Activated CD4-positive, alpha-beta T cell treated with anti-CD3 and anti-CD28 coated beads for 36 hours (primary cell): ENCODE measurements around the gene NPIPA7. TPM values are rescaled to one million over a fixed set of nuclear protein-coding genes. Genes with fewer than 3 reads are reported as not detected.
"Not testable (repeated sequence)": the region's sequence is repeated elsewhere in the genome, so short reads cannot be mapped to it uniquely, and the experiment has no call there.

ENCODE experiments used
- ATAC-seq: fragments of 200-7000 bp; cut with Tn5 transposase; one replicate; pipeline ENCODE4 v1.10.0; 2021; ENCODE audit warnings: mild to moderate bottlenecking, moderate library complexity
- CTCF ChIA-PET: fragments of 350-600 bp; sonication (Branson Sonifier 250); formaldehyde crosslinking; loops from one replicate; lab custom pipeline; 2021; ENCODE audit warnings: antibody characterized with exemption; lab: Charles Lee
- POLR2A ChIA-PET: fragments of 350-600 bp; sonication (Branson Sonifier 250); formaldehyde crosslinking; loops from one replicate; lab custom pipeline; 2021; ENCODE audit warnings: antibody characterized with exemption, inconsistent platforms; lab: Charles Lee
- DNase-seq: peaks from one replicate; pipeline ENCODE4 v3.0.0-alpha.2; 2020
- H3K27ac Mint-ChIP-seq: one replicate; pipeline ENCODE4 v1.8.0; 2021; ENCODE audit warnings: mixed read lengths
- H3K27me3 Mint-ChIP-seq: one replicate; pipeline ENCODE4 v1.8.0; 2021; ENCODE audit warnings: mixed read lengths
- H3K36me3 Mint-ChIP-seq: one replicate; pipeline ENCODE4 v1.8.0; 2021; ENCODE audit warnings: low read depth, mixed read lengths
- H3K4me1 Mint-ChIP-seq: one replicate; pipeline ENCODE4 v1.8.0; 2021; ENCODE audit warnings: mixed read lengths
- H3K4me3 Mint-ChIP-seq: one replicate; pipeline ENCODE4 v1.8.0; 2021; ENCODE audit warnings: mild to moderate bottlenecking, moderate library complexity, mixed read lengths
- H3K9me3 Mint-ChIP-seq: one replicate; pipeline ENCODE4 v1.8.0; 2021; ENCODE audit warnings: low read depth, mixed read lengths
- intact Hi-C, 2 experiments: fragments of 100-400 bp; cut with DNase I in 1 of 2; cut with micrococcal nuclease in 1 of 2; formaldehyde crosslinking; loops; one replicate each; pipeline versions ENCODE4 v1.14.2 to v1.15.1; 2022 to 2024; cut with DNase I, micrococcal nuclease
- total RNA-seq, 2 experiments: library from RNA; stranded (reverse); gene quantifications; one replicate each; pipeline ENCODE4 v1.2.3, GENCODE V29; 2021

The NPIPA7 gene
- 10 to 100 TPM in 1 of 2 experiments, 1 to 10 TPM in 1; 6.7 to 13.7 TPM for total RNA-seq

DNA sequence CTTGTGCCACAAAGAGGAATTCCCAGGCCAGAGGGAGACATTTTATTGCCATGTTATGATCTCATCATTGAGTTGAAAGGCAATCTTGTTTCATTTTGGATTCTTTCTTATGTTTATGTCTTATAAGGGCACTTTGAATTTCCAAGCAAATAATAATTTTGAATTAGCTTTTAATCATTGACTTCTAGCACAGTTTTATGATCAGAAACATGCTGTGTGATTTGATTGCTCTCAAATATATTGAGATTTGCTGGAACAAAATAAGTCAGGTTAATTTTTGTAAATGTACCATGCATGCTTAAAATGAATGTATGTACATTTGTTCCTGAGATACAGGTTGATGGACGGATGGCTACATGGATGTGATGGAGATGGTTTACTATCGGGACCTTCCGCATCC is at the start of gene NPIPA7:
Gene NPIPA7 (plus strand): TSS at position 301 of the 400 bp plus-strand sequence. CDS start 105 bp downstream, outside the sequence.
- H3K36me3 Mint-ChIP-seq, H3K9me3 Mint-ChIP-seq, CTCF ChIA-PET, intact Hi-C loops, POLR2A ChIA-PET, H3K27me3 Mint-ChIP-seq, H3K27ac Mint-ChIP-seq, H3K4me1 Mint-ChIP-seq, H3K4me3 Mint-ChIP-seq, ATAC-seq, DNase-seq: not testable (repeated sequence)

- ATAC-seq, POLR2A ChIA-PET, H3K4me3 Mint-ChIP-seq, H3K27ac Mint-ChIP-seq, H3K4me1 Mint-ChIP-seq, CTCF ChIA-PET, intact Hi-C loops, H3K9me3 Mint-ChIP-seq, H3K27me3 Mint-ChIP-seq, H3K36me3 Mint-ChIP-seq: not testable (repeated sequence)
- DNase-seq: peak; percentile 0
These were observed 47.5 kb upstream of the NPIPA7 start for GRCh38 chr16:16331466-16331865.

- ATAC-seq, H3K4me1 Mint-ChIP-seq, intact Hi-C loops, H3K9me3 Mint-ChIP-seq, DNase-seq, H3K27ac Mint-ChIP-seq, H3K36me3 Mint-ChIP-seq, CTCF ChIA-PET, POLR2A ChIA-PET, H3K27me3 Mint-ChIP-seq, H3K4me3 Mint-ChIP-seq: not testable (repeated sequence)
These were observed 21.4 kb upstream of the NPIPA7 start for GRCh38 chr16:16357556-16357955.

GRCh38 chr16:16358539-16359240 is 20.2 kb upstream of the NPIPA7 start:
- H3K27me3 Mint-ChIP-seq, intact Hi-C loops, H3K9me3 Mint-ChIP-seq, H3K4me1 Mint-ChIP-seq, POLR2A ChIA-PET, CTCF ChIA-PET, DNase-seq, H3K36me3 Mint-ChIP-seq, H3K4me3 Mint-ChIP-seq, H3K27ac Mint-ChIP-seq, ATAC-seq: not testable (repeated sequence)

DNA sequence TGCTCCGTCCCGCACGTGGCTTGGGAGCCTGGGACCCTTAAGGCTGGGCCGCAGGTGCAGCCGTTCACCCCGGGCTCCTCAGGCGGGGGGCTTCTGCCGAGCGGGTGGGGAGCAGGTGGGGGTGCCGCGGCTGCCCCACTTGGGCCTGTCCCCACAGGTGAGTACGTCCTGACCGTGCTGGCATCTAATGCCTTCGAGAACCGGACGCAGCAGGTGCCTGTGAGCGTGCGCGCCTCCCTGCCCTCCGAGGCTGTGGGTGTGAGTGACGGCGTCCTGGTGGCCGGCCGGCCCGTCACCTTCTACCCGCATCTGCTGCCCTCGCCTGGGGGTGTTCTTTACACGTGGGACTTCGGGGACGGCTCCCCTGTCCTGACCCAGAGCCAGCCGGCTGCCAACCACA is 15.3 kb upstream of the NPIPA7 start:
- H3K36me3 Mint-ChIP-seq, H3K4me3 Mint-ChIP-seq, H3K27ac Mint-ChIP-seq, H3K9me3 Mint-ChIP-seq, DNase-seq, POLR2A ChIA-PET, CTCF ChIA-PET, H3K27me3 Mint-ChIP-seq, H3K4me1 Mint-ChIP-seq, ATAC-seq, intact Hi-C loops: not testable (repeated sequence)

DNA sequence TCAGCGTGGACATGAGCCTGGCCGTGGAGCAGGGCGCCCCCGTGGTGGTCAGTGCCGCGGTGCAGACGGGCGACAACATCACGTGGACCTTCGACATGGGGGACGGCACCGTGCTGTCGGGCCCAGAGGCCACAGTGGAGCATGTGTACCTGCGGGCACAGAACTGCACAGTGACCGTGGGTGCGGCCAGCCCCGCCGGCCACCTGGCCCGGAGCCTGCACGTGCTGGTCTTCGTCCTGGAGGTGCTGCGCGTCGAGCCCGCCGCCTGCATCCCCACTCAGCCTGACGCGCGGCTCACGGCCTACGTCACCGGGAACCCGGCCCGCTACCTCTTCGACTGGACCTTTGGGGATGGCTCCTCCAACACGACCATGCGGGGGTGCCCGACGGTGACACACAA is 14.8 kb upstream of the NPIPA7 start:
- H3K36me3 Mint-ChIP-seq, H3K27me3 Mint-ChIP-seq, CTCF ChIA-PET, ATAC-seq, POLR2A ChIA-PET, H3K4me3 Mint-ChIP-seq, H3K4me1 Mint-ChIP-seq, DNase-seq, intact Hi-C loops, H3K9me3 Mint-ChIP-seq, H3K27ac Mint-ChIP-seq: not testable (repeated sequence)

- H3K4me3 Mint-ChIP-seq, CTCF ChIA-PET, DNase-seq, POLR2A ChIA-PET, H3K27ac Mint-ChIP-seq, intact Hi-C loops, H3K9me3 Mint-ChIP-seq, H3K4me1 Mint-ChIP-seq, H3K27me3 Mint-ChIP-seq, H3K36me3 Mint-ChIP-seq, ATAC-seq: not testable (repeated sequence)
These were observed 14.2 kb upstream of the NPIPA7 start for GRCh38 chr16:16364701-16365100.

GRCh38 chr16:16365319-16365718 is 13.6 kb upstream of the NPIPA7 start:
- ATAC-seq, H3K4me1 Mint-ChIP-seq, H3K27me3 Mint-ChIP-seq, H3K36me3 Mint-ChIP-seq, CTCF ChIA-PET, H3K9me3 Mint-ChIP-seq, H3K4me3 Mint-ChIP-seq, POLR2A ChIA-PET, intact Hi-C loops, H3K27ac Mint-ChIP-seq, DNase-seq: not testable (repeated sequence)

DNA sequence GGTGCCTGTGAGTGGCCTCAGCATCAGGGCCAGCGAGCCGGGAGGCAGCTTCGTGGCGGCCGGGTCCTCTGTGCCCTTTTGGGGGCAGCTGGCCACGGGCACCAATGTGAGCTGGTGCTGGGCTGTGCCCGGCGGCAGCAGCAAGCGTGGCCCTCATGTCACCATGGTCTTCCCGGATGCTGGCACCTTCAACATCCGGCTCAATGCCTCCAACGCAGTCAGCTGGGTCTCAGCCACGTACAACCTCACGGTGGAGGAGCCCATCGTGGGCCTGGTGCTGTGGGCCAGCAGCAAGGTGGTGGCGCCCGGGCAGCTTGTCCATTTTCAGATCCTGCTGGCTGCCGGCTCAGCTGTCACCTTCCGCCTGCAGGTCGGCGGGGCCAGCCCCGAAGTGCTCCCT is 13.1 kb upstream of the NPIPA7 start:
- DNase-seq, H3K4me3 Mint-ChIP-seq, POLR2A ChIA-PET, ATAC-seq, H3K4me1 Mint-ChIP-seq, H3K27ac Mint-ChIP-seq, CTCF ChIA-PET, H3K9me3 Mint-ChIP-seq, intact Hi-C loops, H3K36me3 Mint-ChIP-seq, H3K27me3 Mint-ChIP-seq: not testable (repeated sequence)

GRCh38 chr16:16366552-16367284 is 12.2 kb upstream of the NPIPA7 start:
- intact Hi-C loops, H3K36me3 Mint-ChIP-seq, H3K4me3 Mint-ChIP-seq, POLR2A ChIA-PET, H3K4me1 Mint-ChIP-seq, DNase-seq, H3K9me3 Mint-ChIP-seq, CTCF ChIA-PET, H3K27ac Mint-ChIP-seq, ATAC-seq, H3K27me3 Mint-ChIP-seq: not testable (repeated sequence)

GRCh38 chr16:16367285-16367628 is 11.7 kb upstream of the NPIPA7 start:
- H3K4me1 Mint-ChIP-seq, DNase-seq, CTCF ChIA-PET, POLR2A ChIA-PET, ATAC-seq, H3K27ac Mint-ChIP-seq, intact Hi-C loops, H3K36me3 Mint-ChIP-seq, H3K4me3 Mint-ChIP-seq, H3K27me3 Mint-ChIP-seq, H3K9me3 Mint-ChIP-seq: not testable (repeated sequence)
